Neural cell (in vitro differentiated cells): ENCODE results near the gene RAC3. TPM values are rescaled to one million over a fixed set of nuclear protein-coding genes. Genes with fewer than 3 reads are reported as not detected.

Source experiments
- H2AFZ ChIP-seq: fragments of 200-600, 300-800 bp; sonication (generic), shearing (Covaris generic); 2 replicates; pipeline ENCODE4 v1.6.0; 2014; ENCODE audit warnings: low read depth, mild to moderate bottlenecking, antibody characterized with exemption, low read length, moderate library complexity
- H3F3A ChIP-seq: fragments of 200-600 bp; shearing (Covaris generic); 2 replicates; pipeline ENCODE4 v1.6.1; 2016; ENCODE audit warnings: mild to moderate bottlenecking, moderate library complexity, mixed read lengths, antibody characterized with exemption, low read length; ENCODE audit not compliant: insufficient read depth, poor library complexity, severe bottlenecking
- H3K27ac ChIP-seq: fragments of 200-600, 300-800 bp; sonication (generic), shearing (Covaris generic); 2 replicates; pipeline ENCODE4 v1.5.1; 2014; ENCODE audit warnings: mild to moderate bottlenecking, low read length, moderate library complexity
- H3K27me3 ChIP-seq: fragments of 300-800, 200-600 bp; sonication (generic), shearing (Covaris generic); 2 replicates; pipeline ENCODE4 v1.6.0; 2014; ENCODE audit warnings: mild to moderate bottlenecking, low read depth, low read length, moderate library complexity; ENCODE audit not compliant: insufficient read depth
- H3K36me3 ChIP-seq: fragments of 300-800, 200-600 bp; sonication (generic), shearing (Covaris generic); 2 replicates; pipeline ENCODE4 v1.5.1; 2014; ENCODE audit warnings: mild to moderate bottlenecking, antibody characterized with exemption, low read length, moderate library complexity; ENCODE audit not compliant: insufficient read depth
- H3K4me2 ChIP-seq: fragments of 300-800, 200-600 bp; sonication (generic), shearing (Covaris generic); 2 replicates; pipeline ENCODE4 v1.6.0; 2014; ENCODE audit warnings: mild to moderate bottlenecking, low read length
- H3K4me3 ChIP-seq: fragments of 300-800, 200-600 bp; sonication (generic), shearing (Covaris generic); 2 replicates; pipeline ENCODE4 v1.5.1; 2014; ENCODE audit warnings: mild to moderate bottlenecking, low read length, moderate library complexity
- H3K79me2 ChIP-seq: fragments of 200-600 bp; shearing (Covaris generic); replicated peaks from 2 replicates; pipeline ENCODE4 v1.6.0; 2014; ENCODE audit warnings: mild to moderate bottlenecking, low read length, moderate library complexity; ENCODE audit not compliant: insufficient read depth
- H3K9ac ChIP-seq: fragments of 300-800, 200-600 bp; sonication (generic), shearing (Covaris generic); 2 replicates; pipeline ENCODE4 v1.6.1; 2016; ENCODE audit warnings: mild to moderate bottlenecking, low read length, mixed read lengths
- H3K9me2 ChIP-seq: fragments of 200-600 bp; shearing (Covaris generic); 2 replicates; pipeline ENCODE4 v1.6.1; 2016; ENCODE audit warnings: mild to moderate bottlenecking, low read length, mixed read lengths; ENCODE audit not compliant: insufficient read depth
- H3K9me3 ChIP-seq: fragments of 200-600, 300-800 bp; sonication (generic), shearing (Covaris generic); 2 replicates; pipeline ENCODE4 v1.6.1; 2016; ENCODE audit warnings: mild to moderate bottlenecking, mixed run types, low read length, moderate library complexity, mixed read lengths
- H4K20me1 ChIP-seq: fragments of 200-600 bp; shearing (Covaris generic); 2 replicates; pipeline ENCODE4 v1.6.1; 2016; ENCODE audit warnings: mild to moderate bottlenecking, mixed run types; ENCODE audit not compliant: insufficient read depth
- CTCF ChIP-seq: fragments of 450-650 bp; IDR thresholded peaks from 2 replicates; pipeline ENCODE4 v1.5.1; 2014; ENCODE audit warnings: antibody characterized with exemption, mild to moderate bottlenecking, moderate library complexity; ENCODE audit not compliant: poor library complexity, severe bottlenecking
- EP300 ChIP-seq: fragments of 450-650 bp; conservative IDR thresholded peaks from 2 replicates; pipeline ENCODE4 v1.6.1; 2014; ENCODE audit warnings: antibody characterized with exemption, mild to moderate bottlenecking, moderate library complexity; ENCODE audit not compliant: poor library complexity, severe bottlenecking
- EZH2 ChIP-seq: fragments of 200-600, 300-800 bp; shearing (Covaris generic), sonication (generic); IDR thresholded peaks from 2 replicates; pipeline ENCODE4 v1.6.1; 2014; ENCODE audit warnings: antibody characterized with exemption, low read length, borderline replicate concordance, mild to moderate bottlenecking; ENCODE audit not compliant: insufficient read depth, poor library complexity, severe bottlenecking
- MXI1 ChIP-seq: fragments of 450-650 bp; conservative IDR thresholded peaks from 2 replicates; pipeline ENCODE4 v1.6.1; 2014; ENCODE audit warnings: antibody characterized with exemption, mild to moderate bottlenecking; ENCODE audit not compliant: poor library complexity, severe bottlenecking
- POLR2AphosphoS5 ChIP-seq: IDR thresholded peaks from 2 replicates; pipeline ENCODE4 v1.6.1; 2012
- RAD21 ChIP-seq: fragments of 450-650 bp; conservative IDR thresholded peaks from 2 replicates; pipeline ENCODE4 v1.6.1; 2014; ENCODE audit warnings: antibody characterized with exemption, mild to moderate bottlenecking, moderate library complexity
- REST ChIP-seq: IDR thresholded peaks from 2 replicates; pipeline ENCODE4 v1.6.1; 2012; ENCODE audit warnings: borderline replicate concordance
- SMC3 ChIP-seq: fragments of 450-650 bp; conservative IDR thresholded peaks from 2 replicates; pipeline ENCODE4 v1.6.1; 2014; ENCODE audit warnings: antibody characterized with exemption, mild to moderate bottlenecking, moderate library complexity; ENCODE audit not compliant: poor library complexity
- TAF1 ChIP-seq: IDR thresholded peaks from 2 replicates; pipeline ENCODE4 v1.6.1; 2012; ENCODE audit warnings: low read depth
- polyA plus RNA-seq: library from polyadenylated mRNA; depleted of rRNA; stranded (reverse); fragments of >200 nt; gene quantifications from 2 replicates; pipeline ENCODE4 v1.2.3, GENCODE V29; 2014

Gene RAC3
- polyA plus RNA-seq, 1 donor from 2014 or later: 211 TPM

GRCh38 chr17:82072827-82073226 lies 41.3 kb downstream of the RAC3 start:
- no peak for TF ChIP-seq POLR2AphosphoS5
- no peak for TF ChIP-seq SMC3
- TF ChIP-seq EZH2: no peak
- no peak for TF ChIP-seq MXI1
- no peak for TF ChIP-seq CTCF
- no peaks in the 10 kb centered on the region for H3F3A ChIP-seq
- no peak overlapping the region for H2AFZ ChIP-seq
- no peak overlapping the region for H3K9ac ChIP-seq
- H3K9me3 ChIP-seq: no peaks in the 10 kb centered on the region
- no peak overlapping the region for H3K27ac ChIP-seq
- H4K20me1 ChIP-seq: no peaks in the 10 kb centered on the region
- H3K9me2 ChIP-seq: no peaks in the 10 kb centered on the region
- no peaks in the 10 kb centered on the region for H3K36me3 ChIP-seq
- no peaks in the 10 kb centered on the region for H3K27me3 ChIP-seq
- H3K79me2 ChIP-seq: no peaks in the 10 kb centered on the region
- H3K4me2 ChIP-seq: no peak overlapping the region
- H3K4me3 ChIP-seq: no peak overlapping the region

GRCh38 chr17:82073446-82073845 lies 42.0 kb downstream of the RAC3 start:
- no peaks in the 10 kb centered on the region for H3K9me2 ChIP-seq
- H3K9me3 ChIP-seq: no peaks in the 10 kb centered on the region
- no peak overlapping the region for H3K9ac ChIP-seq
- no peak overlapping the region for H2AFZ ChIP-seq
- H3K36me3 ChIP-seq: no peaks in the 10 kb centered on the region
- no peaks in the 10 kb centered on the region for H3K79me2 ChIP-seq
- no peaks in the 10 kb centered on the region for H4K20me1 ChIP-seq
- no peak overlapping the region for H3K4me2 ChIP-seq
- H3K27me3 ChIP-seq: no peaks in the 10 kb centered on the region
- H3K27ac ChIP-seq: no peak overlapping the region
- H3K4me3 ChIP-seq: no peak overlapping the region
- no peaks in the 10 kb centered on the region for H3F3A ChIP-seq
- TF ChIP-seq EZH2: no peak
- no peak for TF ChIP-seq REST
- TF ChIP-seq TAF1: no peak
- no peak for TF ChIP-seq SMC3
- TF ChIP-seq RAD21: no peak
- TF ChIP-seq MXI1: no peak
- TF ChIP-seq CTCF: no peak
- TF ChIP-seq EP300: no peak
- no peak for TF ChIP-seq POLR2AphosphoS5
